Suppressor macrophage (primary cell): ENCODE data around the gene CTNNA3.
"Not testable (repeated sequence)": the region's sequence is repeated elsewhere in the genome, so short reads cannot be mapped to it uniquely, and the experiment has no call there.

ENCODE experiments used
- DNase-seq, 4 experiments: peaks; one replicate each; pipeline ENCODE4 v3.0.0-alpha.2; 2020 to 2022

The CTNNA3 gene

DNA sequence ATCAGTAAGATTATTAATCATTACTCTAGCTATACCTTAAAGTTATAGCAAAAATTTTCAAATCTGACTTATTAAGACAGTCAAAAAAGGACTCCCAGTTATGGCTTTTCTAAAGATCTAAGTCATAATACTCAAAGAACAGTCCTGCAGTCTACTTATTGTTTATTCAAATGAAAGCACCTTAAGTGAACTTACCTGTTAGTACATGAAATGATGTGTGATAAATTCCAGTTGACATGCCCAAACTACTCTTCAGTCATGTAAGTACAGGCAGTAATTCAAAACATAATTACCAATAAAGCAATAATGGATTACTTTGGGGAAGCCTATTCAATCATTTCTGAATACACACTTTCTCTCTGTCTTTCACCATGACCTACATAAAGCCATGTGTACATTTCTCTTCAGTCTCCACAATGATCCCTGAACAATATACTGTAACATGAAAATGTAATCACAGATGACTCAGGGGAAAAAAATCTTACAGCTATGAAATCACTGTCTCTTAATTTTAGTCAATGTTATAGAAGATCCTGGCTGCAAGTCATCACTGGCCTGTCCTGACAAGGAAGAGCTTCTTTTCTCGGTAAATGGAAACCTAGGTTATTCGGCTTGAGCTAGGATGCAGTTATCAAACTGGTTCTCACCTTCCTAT is 1190.9 kb downstream of the CTNNA3 start:
- DNase-seq: no peak

DNA sequence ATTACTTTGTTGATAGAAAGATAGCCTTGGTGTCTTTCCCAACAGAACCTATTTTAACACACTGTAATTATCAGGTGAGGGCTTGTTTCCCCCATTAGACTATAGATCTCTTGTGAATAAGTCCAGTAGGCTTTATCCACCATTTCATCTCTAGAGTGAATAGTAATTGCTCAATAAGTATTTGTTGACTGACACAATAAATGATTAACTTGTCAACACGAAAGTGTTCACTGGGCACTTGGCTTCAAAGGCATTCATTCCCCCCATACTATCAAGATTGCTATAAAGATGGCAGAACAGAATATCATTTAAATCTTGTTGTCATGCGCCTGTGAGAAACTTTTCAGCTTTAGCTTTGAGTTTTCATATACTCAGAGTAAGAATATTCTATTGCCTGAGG is 1194.6 kb downstream of the CTNNA3 start:
- no peak for DNase-seq

DNA sequence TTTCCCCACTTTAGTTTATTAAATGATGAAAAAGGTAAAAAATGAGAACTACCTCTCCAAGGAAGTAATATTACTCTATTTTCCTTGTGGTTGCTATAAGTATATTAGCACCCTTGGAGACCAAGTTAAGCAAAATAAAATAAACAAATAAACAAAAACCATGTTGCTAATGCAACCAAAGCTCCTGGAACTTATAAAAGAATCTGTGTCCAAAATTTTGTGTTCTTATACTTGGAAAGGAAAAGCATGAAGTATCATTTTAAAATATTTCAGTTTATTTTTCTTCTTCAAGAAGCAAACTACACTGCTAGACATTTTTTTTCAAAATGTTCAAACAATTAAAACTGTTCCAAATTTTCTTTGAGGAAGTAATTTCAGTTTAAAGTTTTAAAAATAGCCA is 1212.0 kb downstream of the CTNNA3 start:
- DNase-seq: no peak

DNA sequence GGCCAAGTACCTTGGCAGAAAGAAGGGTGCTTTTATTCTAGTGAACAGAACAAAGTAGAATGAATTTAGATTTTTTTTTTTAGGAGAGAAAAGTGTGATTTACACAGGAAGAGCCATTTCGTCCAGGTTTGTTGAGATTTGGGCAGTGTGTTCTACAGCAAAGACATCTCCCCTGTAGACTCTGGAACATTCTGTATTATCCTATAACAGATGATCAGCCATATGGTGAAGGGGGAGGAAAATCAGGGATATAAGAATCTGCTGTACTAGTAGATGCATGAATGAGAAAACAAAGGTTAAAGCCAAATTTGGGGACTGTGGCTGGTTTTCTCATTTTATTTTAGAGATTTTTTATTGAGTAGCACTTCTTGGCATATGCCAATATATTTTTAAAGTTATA is 1223.8 kb downstream of the CTNNA3 start:
- no peak for DNase-seq

- DNase-seq: no peak
Observed at GRCh38 chr10:66467042-66467441, 1229.0 kb downstream of the CTNNA3 start.

GRCh38 chr10:66466622-66467021 is 1229.4 kb downstream of the CTNNA3 start:
- DNase-seq: no peak

- no peak for DNase-seq
Observed at GRCh38 chr10:66463611-66464010, 1232.4 kb downstream of the CTNNA3 start.

GRCh38 chr10:66457629-66458028 is 1238.4 kb downstream of the CTNNA3 start:
- no peak for DNase-seq

DNA sequence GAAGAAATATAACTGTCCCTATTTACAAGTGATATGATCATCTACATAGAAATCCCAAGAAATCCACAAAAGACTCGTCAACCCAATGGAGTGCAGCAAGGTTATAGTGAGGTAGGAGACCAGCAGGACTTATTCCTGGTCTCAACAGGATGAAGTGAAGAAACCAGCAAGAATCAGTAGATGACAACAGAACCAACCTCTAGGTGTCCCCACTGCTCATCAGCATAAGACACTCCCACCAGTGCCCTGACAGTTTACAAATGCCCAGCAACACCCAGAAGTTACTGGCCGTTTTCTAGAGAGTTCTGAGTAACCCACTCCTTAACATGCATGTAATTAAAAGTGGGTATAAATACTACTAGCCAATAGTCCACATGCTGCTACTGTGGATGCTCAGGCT is 1240.7 kb downstream of the CTNNA3 start:
- DNase-seq: no peak

GRCh38 chr10:66440568-66440967 is 1255.4 kb downstream of the CTNNA3 start:
- no peak for DNase-seq

- no peak for DNase-seq
Observed at GRCh38 chr10:66414943-66415342, 1281.1 kb downstream of the CTNNA3 start.

DNA sequence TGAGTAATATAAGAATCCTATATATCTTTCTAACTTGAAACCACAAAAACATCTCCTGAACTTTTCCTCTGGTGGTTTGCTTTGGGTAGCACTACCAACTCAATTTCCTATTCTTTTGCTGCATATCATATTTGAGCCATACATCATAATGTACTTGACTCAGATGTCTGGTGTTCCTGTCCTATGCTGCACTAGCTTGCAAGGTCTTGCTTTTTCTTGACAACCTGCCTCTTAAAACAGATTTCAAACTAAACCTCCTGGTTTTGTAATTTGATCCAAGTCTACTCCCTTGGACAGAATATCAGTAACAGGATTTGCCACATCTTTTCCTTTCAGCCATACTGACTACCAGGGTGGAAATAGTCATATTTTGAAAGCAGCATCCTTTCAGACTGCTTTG is 1290.4 kb downstream of the CTNNA3 start:
- no peak for DNase-seq

- no peak for DNase-seq
Observed at GRCh38 chr10:66398669-66399068, 1297.3 kb downstream of the CTNNA3 start.

GRCh38 chr10:66394342-66395063 is 1301.5 kb downstream of the CTNNA3 start:
- DNase-seq: no peak

DNA sequence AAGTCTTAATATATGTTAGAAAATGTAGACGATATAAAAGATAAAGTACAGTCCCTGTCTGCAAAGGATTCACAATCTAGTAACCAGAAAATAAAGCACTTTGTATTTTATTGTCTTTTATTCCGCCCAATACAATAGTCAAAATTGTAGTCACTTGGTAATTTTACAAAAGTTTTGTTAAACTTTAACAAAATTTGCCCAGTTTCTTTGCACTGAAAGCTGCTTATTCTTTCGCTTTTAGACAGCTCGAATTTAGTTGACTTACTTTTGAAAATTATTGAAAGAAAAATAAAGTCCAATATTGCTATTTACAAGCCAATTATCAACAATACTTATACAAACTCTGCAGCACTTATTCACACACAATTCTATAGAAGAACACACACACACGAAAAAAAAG is 1305.1 kb downstream of the CTNNA3 start:
- no peak for DNase-seq

DNA sequence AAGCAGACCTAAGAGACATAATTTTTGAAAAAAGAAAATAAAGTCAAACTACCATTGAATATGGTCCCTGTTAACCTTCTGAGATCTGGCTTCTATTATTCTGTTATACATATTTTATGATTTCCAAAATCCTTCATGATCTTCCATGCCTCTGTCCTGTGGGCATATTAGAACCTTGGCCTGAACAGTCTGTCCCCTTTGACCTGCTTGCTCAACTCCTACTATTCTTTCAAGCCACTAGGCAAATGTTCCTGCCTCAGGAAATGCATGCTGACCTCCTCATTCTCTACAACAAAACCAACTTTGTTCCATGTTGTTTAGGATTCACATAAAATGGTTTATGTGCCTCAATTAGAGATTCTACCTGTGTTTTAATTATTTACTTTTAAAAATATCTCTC is 1315.0 kb downstream of the CTNNA3 start:
- no peak for DNase-seq

DNA sequence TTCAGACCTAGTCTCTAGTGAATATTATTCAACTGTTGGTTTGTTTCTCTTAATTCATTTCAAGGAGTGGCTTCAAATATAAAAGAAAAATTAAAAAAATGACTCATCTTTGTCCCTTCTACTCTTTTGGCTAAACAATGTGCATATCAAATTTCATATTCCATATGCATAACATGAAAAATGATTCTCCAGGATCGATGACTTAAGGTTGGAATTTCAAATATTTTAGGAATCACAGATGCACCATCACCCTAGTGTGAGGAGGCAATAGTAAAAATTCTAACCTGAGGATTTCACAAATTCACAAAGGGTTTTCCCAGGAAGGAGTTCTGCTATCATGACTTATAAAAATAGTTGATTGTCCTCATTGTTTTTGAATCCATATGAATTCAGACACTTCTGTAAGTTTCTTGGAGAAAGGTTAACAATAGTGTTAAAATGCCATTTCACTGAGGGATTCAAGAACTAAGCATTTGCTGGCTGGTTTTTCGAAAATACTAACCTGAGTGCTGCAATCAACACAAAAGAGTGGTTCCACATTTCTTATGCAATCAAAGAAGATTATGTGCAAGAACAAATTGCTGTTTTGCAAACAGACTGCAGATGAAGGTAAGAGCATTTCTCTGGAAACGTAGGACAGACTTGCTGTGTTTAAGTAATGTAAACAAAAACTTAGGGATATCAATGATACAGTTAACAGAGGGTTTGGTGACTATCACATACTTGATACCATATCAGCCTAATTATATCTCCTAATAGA is 1317.7 kb downstream of the CTNNA3 start:
- DNase-seq: no peak

- no peak for DNase-seq
Observed at GRCh38 chr10:66368146-66368545, 1327.8 kb downstream of the CTNNA3 start.

DNA sequence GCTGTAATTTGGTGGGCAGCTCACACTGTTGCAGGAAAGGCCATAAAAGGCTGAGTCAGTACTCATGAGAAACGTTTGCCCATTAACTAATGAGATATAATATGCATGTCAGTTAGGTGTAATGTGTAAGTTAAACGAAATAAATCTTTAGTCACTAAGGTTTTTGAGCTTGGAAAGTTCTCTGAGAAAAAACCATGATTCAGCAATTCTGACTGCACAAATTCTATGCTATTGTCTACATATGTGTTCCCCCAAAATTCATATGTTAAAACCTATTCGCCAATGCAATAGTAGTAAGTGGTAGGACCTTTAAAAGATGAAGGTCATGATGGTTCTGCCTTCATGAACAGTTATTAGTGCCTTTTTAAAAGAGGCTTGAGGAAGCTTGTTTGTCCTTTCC is 1329.8 kb downstream of the CTNNA3 start:
- DNase-seq: no peak

DNA sequence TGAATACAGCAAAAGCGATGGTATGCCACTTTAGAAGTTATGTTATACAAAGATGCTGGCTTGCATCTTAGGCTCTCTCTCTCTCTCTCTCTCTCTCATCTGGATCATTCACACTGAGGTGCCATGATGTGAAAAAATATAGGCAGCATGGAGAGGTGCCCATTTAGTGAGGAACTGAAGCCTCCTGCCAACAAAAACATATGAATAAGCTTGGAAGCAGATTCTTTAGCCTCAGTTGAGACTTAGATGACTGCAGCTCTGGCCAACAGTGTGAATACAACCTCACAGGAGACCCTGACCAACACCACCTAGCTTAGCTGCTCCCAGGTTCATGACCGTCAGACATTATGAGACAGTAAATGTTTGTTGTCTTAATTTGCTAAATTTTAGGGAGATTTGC is 1330.3 kb downstream of the CTNNA3 start:
- no peak for DNase-seq

DNA sequence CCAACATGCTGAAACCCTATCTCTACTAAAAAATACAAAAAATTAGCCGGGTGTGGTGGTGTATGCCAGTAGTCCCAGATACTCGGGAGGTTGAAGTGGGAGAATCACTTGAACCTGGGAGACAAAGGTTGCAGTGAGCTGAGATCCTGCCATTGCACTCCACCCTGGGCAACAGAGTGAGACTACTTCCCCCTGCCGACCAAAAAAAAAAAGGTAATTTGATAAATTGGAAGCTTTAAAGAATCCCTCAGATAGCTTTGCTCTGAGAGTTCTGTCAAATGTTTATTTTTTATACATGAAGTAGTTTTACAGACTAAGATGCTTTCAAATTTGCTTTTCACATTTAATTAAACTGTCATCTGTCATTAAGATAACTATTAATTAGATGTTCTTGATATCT is 1333.5 kb downstream of the CTNNA3 start:
- DNase-seq: no peak

DNA sequence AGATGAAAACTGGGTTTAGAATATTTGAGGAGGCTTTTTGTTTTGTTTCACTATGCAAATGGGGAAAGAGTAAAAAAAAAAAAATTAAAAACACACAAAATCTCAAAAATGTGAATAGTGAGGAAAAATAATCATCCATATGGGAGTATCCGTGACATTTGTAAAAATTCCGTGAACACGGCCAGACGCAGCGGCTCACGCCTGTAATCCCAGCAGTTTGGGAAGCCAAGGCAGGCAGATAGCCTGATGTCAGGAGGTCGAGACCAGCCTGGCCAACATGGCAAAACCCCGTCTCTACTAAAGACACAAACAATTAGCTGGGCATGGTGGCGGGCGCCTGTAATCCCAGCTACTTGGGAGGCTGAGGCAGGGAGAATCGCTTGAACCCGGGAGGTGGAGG is 1342.2 kb downstream of the CTNNA3 start:
- not testable (repeated sequence) for DNase-seq

DNA sequence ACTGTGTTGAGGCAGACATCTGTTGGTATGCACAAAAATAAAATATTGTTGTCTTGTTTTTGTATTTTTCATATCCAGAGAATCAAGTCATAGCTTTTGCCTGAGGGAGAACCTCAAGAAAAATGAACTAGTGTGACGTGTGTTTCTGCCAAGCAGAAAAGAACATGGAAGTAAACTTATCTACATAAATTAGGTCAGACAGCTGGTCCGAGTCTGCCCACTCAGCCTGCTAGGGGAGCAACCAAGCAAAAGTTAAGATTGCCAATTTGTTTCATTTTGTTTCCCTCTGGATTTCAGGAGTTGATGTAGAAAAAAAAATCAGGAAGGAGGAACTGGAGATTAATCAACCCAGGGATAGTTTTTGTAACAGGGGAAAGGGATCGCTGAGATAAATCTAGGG is 1342.6 kb downstream of the CTNNA3 start:
- no peak for DNase-seq
